GM21737 (cell line): ENCODE measurements around the gene PJA2.
"Not testable (repeated sequence)": the region's sequence is repeated elsewhere in the genome, so short reads cannot be mapped to it uniquely, and the experiment has no call there.

Source experiments
- ATAC-seq: cut with Tn5 transposase; IDR thresholded peaks from one replicate; pipeline ENCODE4 v1.9.1; 2021; ENCODE audit warnings: mild to moderate bottlenecking, moderate library complexity; ENCODE audit not compliant: unreplicated experiment

The PJA2 gene

DNA sequence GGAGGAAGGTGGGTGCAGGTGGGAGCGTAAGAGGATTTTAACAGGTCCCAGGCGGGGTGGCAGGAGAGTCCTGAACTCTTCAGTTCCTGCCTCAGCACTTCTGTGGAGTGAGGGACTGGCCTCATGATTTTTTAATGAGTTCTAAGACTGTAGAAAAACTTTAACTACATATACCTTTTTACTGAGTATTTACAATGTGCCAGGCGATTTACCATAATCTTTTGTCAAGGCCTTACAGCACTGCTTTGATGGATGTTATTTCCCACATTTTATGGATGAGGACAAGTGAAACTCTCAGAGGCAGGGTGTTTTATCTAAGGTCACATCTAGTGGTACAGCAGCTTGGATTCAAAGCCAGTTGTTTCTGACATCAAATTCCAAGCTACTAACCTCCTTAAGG, 99.5 kb downstream of the PJA2 start:
- ATAC-seq: no peak

DNA sequence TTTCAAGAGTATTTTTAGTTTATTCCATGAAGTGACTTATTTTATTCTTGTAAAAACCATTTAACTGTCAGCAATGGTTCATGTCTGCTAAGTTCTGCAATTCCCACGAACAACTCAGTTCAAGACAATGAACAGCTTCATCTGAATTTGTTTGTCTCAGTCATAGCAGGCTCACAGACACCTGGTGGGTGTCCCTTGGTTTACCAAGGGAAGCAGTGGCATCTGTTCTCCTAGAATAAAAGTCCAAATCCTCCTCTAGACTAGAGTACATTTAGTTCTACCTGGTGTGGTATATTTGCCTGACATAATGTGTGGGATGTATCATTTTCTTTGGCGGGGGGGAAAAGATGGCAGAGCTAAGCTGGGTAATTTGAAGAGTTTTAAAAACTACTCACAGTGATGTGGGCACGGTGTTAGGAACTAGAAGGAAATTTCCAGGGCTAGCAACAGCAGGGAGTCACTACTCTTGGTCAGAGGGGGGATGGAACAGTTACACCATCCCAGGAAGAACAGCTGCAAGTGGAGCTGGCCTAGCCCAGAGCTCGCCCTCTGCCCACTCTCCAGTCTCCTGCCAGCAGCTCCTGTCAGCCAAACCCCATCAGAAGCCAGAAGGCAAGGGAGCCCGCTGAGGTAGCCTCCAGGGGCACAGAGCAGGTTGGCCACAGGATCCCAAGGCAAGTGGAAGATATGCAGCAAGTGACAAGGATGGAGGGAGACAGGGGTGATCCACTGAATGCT, 100.3 kb downstream of the PJA2 start:
- ATAC-seq: no peak

GRCh38 chr5:109307951-109308350, 101.8 kb downstream of the PJA2 start:
- ATAC-seq: no peak

- ATAC-seq: no peak
Measured at GRCh38 chr5:109307456-109307855, 102.3 kb downstream of the PJA2 start.

DNA sequence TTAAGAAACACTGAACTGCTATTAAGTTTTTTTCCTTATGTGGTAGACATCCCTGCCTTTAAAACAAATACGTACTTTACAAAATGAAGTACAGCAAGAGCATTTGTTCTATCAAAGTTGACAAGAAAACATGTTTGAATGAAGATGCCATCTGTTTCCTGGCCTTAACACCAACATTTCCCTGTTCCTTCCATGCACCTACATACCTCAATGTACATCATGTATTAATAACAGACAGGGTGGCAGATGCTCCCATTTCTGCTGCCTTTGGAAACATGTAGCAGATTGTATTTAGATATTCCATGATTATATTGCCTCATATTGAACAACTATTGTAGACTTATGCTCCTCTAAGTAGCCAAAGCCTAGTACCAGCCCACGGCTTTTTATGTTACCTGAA, 104.4 kb downstream of the PJA2 start:
- ATAC-seq: no peak

DNA sequence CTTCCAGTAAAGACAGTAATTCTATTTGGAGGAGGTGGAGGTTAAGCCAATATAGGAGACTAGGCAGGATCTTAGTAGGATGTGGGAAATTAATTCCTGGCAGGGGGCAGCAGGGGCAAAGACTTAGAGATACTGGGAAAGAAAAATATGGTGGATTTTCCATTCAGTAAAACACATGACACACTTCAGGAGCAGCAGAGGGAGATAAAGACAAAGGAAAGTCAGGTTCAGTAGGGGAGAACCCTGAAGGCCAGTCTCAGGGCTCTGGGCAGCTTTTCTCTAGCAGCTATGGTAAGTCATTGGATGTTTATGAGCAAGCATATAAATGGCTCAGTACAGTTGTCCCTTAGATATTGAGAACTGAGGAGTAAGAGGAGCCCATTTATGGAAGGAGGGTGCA, 105.5 kb downstream of the PJA2 start:
- ATAC-seq: no peak

DNA sequence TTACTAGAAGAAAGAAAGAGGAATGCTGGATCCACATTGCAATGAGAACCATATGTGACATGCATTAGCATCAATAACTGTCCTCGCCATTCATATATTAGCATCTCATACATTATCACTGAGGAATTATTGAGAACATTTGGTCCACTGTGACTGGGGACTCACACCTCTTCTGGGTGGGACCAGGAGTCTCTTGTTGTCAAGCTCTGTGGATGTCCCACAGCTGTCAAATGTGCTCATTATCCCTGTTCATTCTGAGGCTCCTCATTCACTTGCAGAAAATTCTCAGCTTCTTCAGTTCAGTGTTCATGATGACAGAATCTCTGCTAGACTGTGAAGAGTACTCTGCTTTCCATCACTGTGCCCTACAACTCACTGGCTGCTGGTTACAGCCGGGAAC, 109.4 kb downstream of the PJA2 start:
- no peak for ATAC-seq

GRCh38 chr5:109299557-109299956, 110.2 kb downstream of the PJA2 start:
- no peak for ATAC-seq

DNA sequence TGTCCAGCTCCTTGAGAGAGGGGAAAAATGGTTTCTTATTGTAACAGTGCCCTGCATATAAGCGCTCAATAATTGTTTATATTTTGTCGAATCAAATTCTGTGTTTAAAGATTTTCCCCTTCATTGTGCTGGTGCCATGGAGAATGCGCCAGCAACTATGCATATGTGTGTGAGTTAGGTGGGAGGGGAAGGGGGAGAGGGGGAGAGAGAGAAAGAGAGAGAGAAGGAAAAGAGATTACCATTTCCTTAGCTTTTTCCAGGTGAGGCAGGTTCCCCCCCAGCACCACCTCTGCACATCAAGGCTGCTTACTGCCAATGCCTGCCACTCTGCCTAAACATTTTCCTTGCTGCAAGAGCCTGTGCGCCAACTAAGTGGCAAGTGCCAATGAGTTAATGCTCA, 111.0 kb downstream of the PJA2 start:
- ATAC-seq: no peak

DNA sequence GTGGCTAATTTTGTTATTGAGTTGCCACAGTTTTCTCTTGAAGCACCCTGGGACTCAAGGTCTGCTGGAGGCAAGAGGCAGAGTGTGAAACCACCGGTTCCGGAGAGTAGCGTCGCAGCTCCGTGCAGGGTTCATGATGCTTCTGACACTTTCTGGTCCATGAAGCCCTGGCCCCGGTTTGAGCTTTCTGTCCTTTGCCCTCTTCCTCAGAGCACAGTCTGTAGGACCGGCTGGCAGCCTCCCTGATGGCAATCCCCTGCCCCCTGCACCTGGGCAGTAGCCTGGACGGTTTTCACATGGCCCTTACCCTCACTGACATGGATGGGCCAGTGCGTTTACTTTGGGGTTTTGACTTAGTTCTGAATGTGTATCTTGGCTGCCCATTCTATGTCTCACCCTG, 111.9 kb downstream of the PJA2 start:
- no peak for ATAC-seq

DNA sequence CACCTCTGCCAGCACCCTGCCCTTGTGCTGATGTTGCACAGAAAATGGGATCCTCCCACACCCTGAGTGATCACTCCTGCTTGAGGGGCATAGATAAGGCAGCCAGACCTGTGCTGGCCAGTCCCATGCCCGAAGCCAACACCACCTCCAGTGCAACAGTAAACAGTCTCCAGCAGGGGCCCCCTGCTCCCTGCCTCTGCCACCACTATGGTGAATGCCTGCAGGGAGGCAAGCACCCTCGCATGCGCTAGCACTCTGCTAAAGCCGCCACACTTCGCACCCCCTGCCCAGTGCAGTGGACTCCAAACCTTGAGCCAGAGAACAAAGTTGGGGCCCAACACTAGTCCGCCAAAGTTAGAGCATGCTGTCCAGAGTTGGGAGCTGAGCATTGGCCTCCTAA, 118.7 kb downstream of the PJA2 start:
- no peak for ATAC-seq

DNA sequence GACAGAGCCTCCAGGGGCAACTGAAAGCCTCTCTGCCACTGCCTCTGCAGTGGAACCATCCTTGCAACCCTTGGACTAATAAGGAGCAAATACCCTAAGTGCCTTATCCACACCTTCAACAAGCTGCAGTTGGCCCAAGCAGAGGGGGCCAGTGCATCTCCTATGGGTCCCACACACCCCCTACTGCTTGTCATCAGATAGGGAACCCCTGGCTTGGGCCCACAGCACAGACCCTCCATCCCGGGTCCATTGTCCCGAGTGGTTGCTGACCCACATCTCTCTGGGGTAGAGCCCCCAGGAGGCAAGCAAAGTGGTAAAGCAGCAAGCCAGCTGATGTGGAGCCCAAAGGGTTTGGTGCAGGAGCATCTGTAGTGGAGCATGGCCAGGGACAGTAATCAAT, 119.5 kb downstream of the PJA2 start:
- no peak for ATAC-seq

GRCh38 chr5:109286628-109287027, 123.1 kb downstream of the PJA2 start:
- ATAC-seq: not testable (repeated sequence)
